PC-9 (cell line): ENCODE results near the gene TENM4.

ENCODE experiments used
- EZH2 ChIP-seq: fragments of 200-600 bp; sonication (generic); IDR thresholded peaks from 2 replicates; pipeline ENCODE4 v1.8.0; 2017; ENCODE audit warnings: antibody characterized with exemption, low read depth
- TF ChIP-seq, protein P1 (sequence below): fragments of 200-600 bp; sonication (generic); conservative IDR thresholded peaks from 2 replicates; pipeline ENCODE4 v1.6.1; 2017; ENCODE audit warnings: mixed run types, antibody characterized with exemption, mild to moderate bottlenecking, moderate library complexity

DNA sequence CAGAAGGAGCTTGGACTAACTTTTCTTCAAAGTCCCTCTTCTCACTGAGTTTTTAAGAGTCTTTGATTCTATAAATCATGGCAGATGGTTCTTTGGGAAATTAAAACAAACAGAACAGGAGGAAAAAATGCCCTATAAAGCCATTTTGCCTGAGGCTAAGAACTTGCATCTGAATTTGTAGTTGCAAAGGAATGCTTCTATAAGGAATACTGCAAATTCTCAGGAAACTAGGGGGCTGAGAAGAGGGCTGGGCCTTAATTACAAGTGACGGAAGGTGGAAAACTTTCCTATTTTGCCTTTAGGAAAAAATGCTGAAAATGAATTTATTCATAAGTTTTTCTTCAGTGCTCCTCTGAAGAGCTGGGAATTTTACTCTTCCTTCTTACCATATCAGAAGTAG, 776.2 kb downstream of the TENM4 start:
- TF ChIP-seq EZH2, result no peak
- TF ChIP-seq, protein P1, sequence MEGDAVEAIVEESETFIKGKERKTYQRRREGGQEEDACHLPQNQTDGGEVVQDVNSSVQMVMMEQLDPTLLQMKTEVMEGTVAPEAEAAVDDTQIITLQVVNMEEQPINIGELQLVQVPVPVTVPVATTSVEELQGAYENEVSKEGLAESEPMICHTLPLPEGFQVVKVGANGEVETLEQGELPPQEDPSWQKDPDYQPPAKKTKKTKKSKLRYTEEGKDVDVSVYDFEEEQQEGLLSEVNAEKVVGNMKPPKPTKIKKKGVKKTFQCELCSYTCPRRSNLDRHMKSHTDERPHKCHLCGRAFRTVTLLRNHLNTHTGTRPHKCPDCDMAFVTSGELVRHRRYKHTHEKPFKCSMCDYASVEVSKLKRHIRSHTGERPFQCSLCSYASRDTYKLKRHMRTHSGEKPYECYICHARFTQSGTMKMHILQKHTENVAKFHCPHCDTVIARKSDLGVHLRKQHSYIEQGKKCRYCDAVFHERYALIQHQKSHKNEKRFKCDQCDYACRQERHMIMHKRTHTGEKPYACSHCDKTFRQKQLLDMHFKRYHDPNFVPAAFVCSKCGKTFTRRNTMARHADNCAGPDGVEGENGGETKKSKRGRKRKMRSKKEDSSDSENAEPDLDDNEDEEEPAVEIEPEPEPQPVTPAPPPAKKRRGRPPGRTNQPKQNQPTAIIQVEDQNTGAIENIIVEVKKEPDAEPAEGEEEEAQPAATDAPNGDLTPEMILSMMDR, result no peak
